ENCODE results near the gene TARDBP.

DNA sequence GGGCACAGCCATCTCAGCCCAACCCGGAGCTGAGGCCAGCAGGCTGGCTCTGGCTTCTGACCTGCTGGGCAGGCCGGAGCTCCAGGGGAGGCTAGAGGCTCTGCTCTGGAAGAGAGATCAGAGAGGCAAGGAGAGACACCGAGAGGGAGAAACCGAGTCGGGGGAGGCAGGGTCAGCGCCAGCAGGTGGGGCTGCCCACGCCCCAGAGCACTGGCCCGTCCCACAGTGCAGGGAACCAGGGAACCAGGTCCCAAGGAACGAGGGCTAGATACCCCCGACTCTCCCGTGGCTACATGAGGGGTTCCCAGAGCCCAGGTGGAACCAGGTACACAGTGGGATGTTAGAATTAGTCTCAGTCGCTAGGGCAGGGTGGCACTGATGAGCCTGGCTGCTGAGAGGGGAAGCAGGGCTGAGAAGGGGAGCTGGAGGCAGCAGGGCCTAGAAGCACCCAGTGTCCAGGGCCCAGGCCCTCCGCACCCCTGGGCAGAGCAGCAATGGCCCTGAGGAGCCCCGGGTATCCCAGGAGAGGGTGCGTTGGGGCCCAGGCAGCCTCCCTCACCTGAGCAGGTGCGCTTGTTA lies 32.5 kb downstream of the TARDBP start:
- TF ChIP-seq, protein P1, sequence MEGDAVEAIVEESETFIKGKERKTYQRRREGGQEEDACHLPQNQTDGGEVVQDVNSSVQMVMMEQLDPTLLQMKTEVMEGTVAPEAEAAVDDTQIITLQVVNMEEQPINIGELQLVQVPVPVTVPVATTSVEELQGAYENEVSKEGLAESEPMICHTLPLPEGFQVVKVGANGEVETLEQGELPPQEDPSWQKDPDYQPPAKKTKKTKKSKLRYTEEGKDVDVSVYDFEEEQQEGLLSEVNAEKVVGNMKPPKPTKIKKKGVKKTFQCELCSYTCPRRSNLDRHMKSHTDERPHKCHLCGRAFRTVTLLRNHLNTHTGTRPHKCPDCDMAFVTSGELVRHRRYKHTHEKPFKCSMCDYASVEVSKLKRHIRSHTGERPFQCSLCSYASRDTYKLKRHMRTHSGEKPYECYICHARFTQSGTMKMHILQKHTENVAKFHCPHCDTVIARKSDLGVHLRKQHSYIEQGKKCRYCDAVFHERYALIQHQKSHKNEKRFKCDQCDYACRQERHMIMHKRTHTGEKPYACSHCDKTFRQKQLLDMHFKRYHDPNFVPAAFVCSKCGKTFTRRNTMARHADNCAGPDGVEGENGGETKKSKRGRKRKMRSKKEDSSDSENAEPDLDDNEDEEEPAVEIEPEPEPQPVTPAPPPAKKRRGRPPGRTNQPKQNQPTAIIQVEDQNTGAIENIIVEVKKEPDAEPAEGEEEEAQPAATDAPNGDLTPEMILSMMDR (IDR thresholded peaks at IDR 0.05; ENCODE audit: poor library complexity) = no peak
- TF ChIP-seq EZH2phosphoT487 (IDR thresholded peaks at IDR 0.05; ENCODE audit: low read depth, severe bottlenecking, unreplicated experiment) (no peak), EZH2 (IDR thresholded peaks at IDR 0.05; ENCODE audit: borderline replicate concordance) (no peak)

Measured in hepatocyte (in vitro differentiated cells).